K562 (cell line): ENCODE measurements around the gene MICU2.

Experiments used
- ATF1 ChIP-seq, 2 experiments: fragments of 450-650 bp in 1 of 2; IDR thresholded peaks; 2 replicates each; pipeline ENCODE4 v1.6.1; 2016; ENCODE audit warnings: missing compliant biosample characterization in 1 of 2, missing genetic modification characterization in 1 of 2
- HNRNPLL ChIP-seq: fragments of 200-400 bp; formaldehyde crosslinking; IDR thresholded peaks from 2 replicates; pipeline ENCODE4 v1.6.1; 2017; ENCODE audit warnings: low read length, low read depth, mild to moderate bottlenecking; ENCODE audit not compliant: poor library complexity, severe bottlenecking
- KLF13 ChIP-seq: fragments of 450-650 bp; IDR thresholded peaks from 2 replicates; pipeline ENCODE4 v1.6.1; 2016; ENCODE audit warnings: missing genetic modification characterization, low read depth, mild to moderate bottlenecking, missing compliant biosample characterization, moderate library complexity, borderline replicate concordance
- MAZ ChIP-seq, 2 experiments: fragments of 450-650 bp in 1 of 2; sonication (generic) in 1 of 2; formaldehyde crosslinking; IDR thresholded peaks in 1 of 2; conservative IDR thresholded peaks in 1 of 2; 2 replicates each; pipeline versions ENCODE4 v1.4.0 to v1.5.0; 2020; ENCODE audit warnings: mild to moderate bottlenecking in 1 of 2, missing genetic modification reagents in 1 of 2
- NFATC3 ChIP-seq: fragments of 450-650 bp; IDR thresholded peaks from 2 replicates; pipeline ENCODE4 v1.6.1; 2017; ENCODE audit warnings: mild to moderate bottlenecking
- NR4A1 ChIP-seq, 2 experiments: fragments of 250-450 bp in 1 of 2; fragments of 450-650 bp in 1 of 2; sonication (Bioruptor Pico) in 1 of 2; IDR thresholded peaks; 2 replicates each; pipeline versions ENCODE4 v1.4.0 to v1.6.1; 2016 to 2020; ENCODE audit warnings: mild to moderate bottlenecking in 2 of 2, missing compliant biosample characterization in 1 of 2, missing genetic modification characterization in 1 of 2, moderate library complexity in 1 of 2
- SMAD3 ChIP-seq: fragments of 450-650 bp; formaldehyde crosslinking; conservative IDR thresholded peaks from 2 replicates; pipeline ENCODE4 v1.4.0; 2020; ENCODE audit warnings: mild to moderate bottlenecking
- ZNF23 ChIP-seq: fragments of 250-450 bp; sonication (Bioruptor Pico); IDR thresholded peaks from 2 replicates; pipeline ENCODE4 v1.4.0; 2020; ENCODE audit warnings: mild to moderate bottlenecking
- ZNF551 ChIP-seq: fragments of 250-450 bp; sonication (Bioruptor Pico); IDR thresholded peaks from 2 replicates; pipeline ENCODE4 v1.5.0; 2021; ENCODE audit warnings: mild to moderate bottlenecking, moderate library complexity
- ZSCAN29 ChIP-seq: fragments of 450-650 bp; IDR thresholded peaks from 2 replicates; pipeline ENCODE4 v1.6.1; 2017
- TF ChIP-seq, protein P1 (sequence below), 2 experiments: IDR thresholded peaks; 2 replicates each; pipeline ENCODE4 v1.6.1; 2012; ENCODE audit warnings: improper control_type of control experiment in 2 of 2, low read depth in 2 of 2, low read length in 2 of 2, borderline replicate concordance in 1 of 2
- TF ChIP-seq, protein P2 (sequence below): sonication (generic); formaldehyde crosslinking; IDR thresholded peaks from 2 replicates; pipeline ENCODE4 v1.9.0; 2022; ENCODE audit warnings: mild to moderate bottlenecking, missing genetic modification reagents

DNA sequence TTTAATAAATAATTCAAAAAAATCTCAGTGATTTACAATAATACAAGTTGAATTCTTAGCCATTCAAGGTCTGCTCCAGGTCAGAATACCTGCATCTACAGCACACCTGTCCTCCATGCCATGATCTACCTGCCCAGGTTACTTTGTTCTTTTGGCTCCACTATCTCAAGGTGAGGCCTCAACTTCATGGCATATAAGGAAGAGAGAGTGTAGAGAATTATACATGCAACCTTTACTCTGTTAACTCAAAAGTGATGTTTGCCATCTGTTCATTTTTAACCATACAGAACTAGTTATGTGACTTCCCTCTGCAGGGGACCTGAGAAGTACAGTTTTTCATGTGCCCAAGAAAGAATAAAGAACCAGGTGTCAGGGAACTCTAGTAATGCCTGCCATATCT is 28.2 kb upstream of the MICU2 start:
- TF ChIP-seq, protein P1, sequence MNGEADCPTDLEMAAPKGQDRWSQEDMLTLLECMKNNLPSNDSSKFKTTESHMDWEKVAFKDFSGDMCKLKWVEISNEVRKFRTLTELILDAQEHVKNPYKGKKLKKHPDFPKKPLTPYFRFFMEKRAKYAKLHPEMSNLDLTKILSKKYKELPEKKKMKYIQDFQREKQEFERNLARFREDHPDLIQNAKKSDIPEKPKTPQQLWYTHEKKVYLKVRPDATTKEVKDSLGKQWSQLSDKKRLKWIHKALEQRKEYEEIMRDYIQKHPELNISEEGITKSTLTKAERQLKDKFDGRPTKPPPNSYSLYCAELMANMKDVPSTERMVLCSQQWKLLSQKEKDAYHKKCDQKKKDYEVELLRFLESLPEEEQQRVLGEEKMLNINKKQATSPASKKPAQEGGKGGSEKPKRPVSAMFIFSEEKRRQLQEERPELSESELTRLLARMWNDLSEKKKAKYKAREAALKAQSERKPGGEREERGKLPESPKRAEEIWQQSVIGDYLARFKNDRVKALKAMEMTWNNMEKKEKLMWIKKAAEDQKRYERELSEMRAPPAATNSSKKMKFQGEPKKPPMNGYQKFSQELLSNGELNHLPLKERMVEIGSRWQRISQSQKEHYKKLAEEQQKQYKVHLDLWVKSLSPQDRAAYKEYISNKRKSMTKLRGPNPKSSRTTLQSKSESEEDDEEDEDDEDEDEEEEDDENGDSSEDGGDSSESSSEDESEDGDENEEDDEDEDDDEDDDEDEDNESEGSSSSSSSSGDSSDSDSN (IDR thresholded peaks at IDR 0.05; ENCODE audit: borderline replicate concordance in 1 of 2, low read depth in 2 of 2, low read length in 2 of 2), result no peak
- TF ChIP-seq HNRNPLL, result no peak
- TF ChIP-seq KLF13 (tag), result no peak
- no peak for TF ChIP-seq ZNF551 (CRISPR knock-in tag)
- TF ChIP-seq, protein P2, sequence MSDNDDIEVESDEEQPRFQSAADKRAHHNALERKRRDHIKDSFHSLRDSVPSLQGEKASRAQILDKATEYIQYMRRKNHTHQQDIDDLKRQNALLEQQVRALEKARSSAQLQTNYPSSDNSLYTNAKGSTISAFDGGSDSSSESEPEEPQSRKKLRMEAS (CRISPR knock-in tag), result no peak
- TF ChIP-seq NR4A1 (CRISPR knock-in tag; IDR thresholded peaks at IDR 0.05), result no peak
- no peak for TF ChIP-seq NR4A1 (tag; IDR thresholded peaks at IDR 0.05)
- TF ChIP-seq SMAD3, result no peak
- no peak for TF ChIP-seq ZSCAN29
- TF ChIP-seq MAZ (CRISPR knock-in tag; conservative IDR thresholded peaks at IDR 0.05 in 1 of 2, IDR thresholded peaks at IDR 0.05 in 1 of 2), result no peak
- no peak for TF ChIP-seq NFATC3
- no peak for TF ChIP-seq ZNF23 (CRISPR knock-in tag)
- TF ChIP-seq ATF1 (CRISPR knock-in tag; IDR thresholded peaks at IDR 0.05), result no peak
- TF ChIP-seq ATF1 (tag; IDR thresholded peaks at IDR 0.05), result no peak
